GM12872 (cell line): ENCODE measurements around the gene C10orf53.

Source experiments
- CTCF ChIP-seq: IDR thresholded peaks from 3 replicates; pipeline ENCODE4 v1.5.1; 2011; ENCODE audit warnings: low read depth, mild to moderate bottlenecking, low read length, moderate library complexity; ENCODE audit not compliant: insufficient read depth

C10orf53 gene

GRCh38 chr10:49649936-49650723 is 29.3 kb upstream of the C10orf53 start:
- no peak for TF ChIP-seq CTCF

- no peak for TF ChIP-seq CTCF
These were observed 28.8 kb upstream of the C10orf53 start for GRCh38 chr10:49650724-49651034.

- TF ChIP-seq CTCF = no peak
These were observed 28.2 kb upstream of the C10orf53 start for GRCh38 chr10:49651039-49651835.

GRCh38 chr10:49651917-49652316 is 27.5 kb upstream of the C10orf53 start:
- no peak for TF ChIP-seq CTCF

GRCh38 chr10:49652421-49653272 is 26.8 kb upstream of the C10orf53 start:
- no peak for TF ChIP-seq CTCF

- TF ChIP-seq CTCF = no peak
These were observed 26.1 kb upstream of the C10orf53 start for GRCh38 chr10:49653273-49653929.
